ENCODE results near the gene TTBK1. TPM values are rescaled to one million over a fixed set of nuclear protein-coding genes. Genes with fewer than 3 reads are reported as not detected.

The TTBK1 gene
- total and polyA plus RNA-seq, 8 donors = 0.08 to 0.57 (median 0.16) TPM

- H3K4me1 ChIP-seq = peaks cover 0 to 5% (median 0%) of the 10 kb centered on the region in 3 donors
- intact Hi-C loops (cut with DNase I) = no loop called here
- no peaks in the 10 kb centered on the region for H3K27me3 ChIP-seq
- WGBS, 2 donors = 70 to 84% methylated on average over 3 of the region's 3 CpGs
- FAIRE-seq = no peak
- no peak for DNase-seq
- no peak for TF ChIP-seq CTCF (IDR thresholded peaks at IDR 0.05)
- no peak overlapping the region for H3K4me3 ChIP-seq
- H3K9me3 ChIP-seq = no peaks in the 10 kb centered on the region
- H3K27ac ChIP-seq = no peak overlapping the region
- ATAC-seq = no peak
- no peaks in the 10 kb centered on the region for H3K36me3 ChIP-seq
These were observed 68.4 kb downstream of the TTBK1 start for GRCh38 chr6:43311666-43312065.

- H3K27me3 ChIP-seq = no peaks in the 10 kb centered on the region
- WGBS, 2 donors = 91 to 96% methylated on average over 1 of the region's 1 CpG
- intact Hi-C loops (cut with DNase I) = no loop called here
- H3K9me3 ChIP-seq = no peaks in the 10 kb centered on the region
- no peak for TF ChIP-seq CTCF (IDR thresholded peaks at IDR 0.05)
- no peak for ATAC-seq
- no peak for FAIRE-seq
- no peak overlapping the region for H3K4me3 ChIP-seq
- no peak overlapping the region for H3K27ac ChIP-seq
- DNase-seq = no peak
- H3K4me1 ChIP-seq = peaks cover 0 to 2% (median 0%) of the 10 kb centered on the region in 3 donors
- H3K36me3 ChIP-seq = no peaks in the 10 kb centered on the region
These were observed 70.5 kb downstream of the TTBK1 start for GRCh38 chr6:43313813-43314212.

- FAIRE-seq (no peak), DNase-seq (no peak), ATAC-seq (no peak)
- 93 to 94% methylated on average over 2 of the region's 2 CpGs for WGBS, 2 donors
- H3K27ac ChIP-seq = no peak overlapping the region
- H3K4me1 ChIP-seq = no peaks in the 10 kb centered on the region
- intact Hi-C loops (cut with DNase I) = no loop called here
- no peak overlapping the region for H3K4me3 ChIP-seq
- no peak for TF ChIP-seq CTCF (IDR thresholded peaks at IDR 0.05)
- H3K9me3 ChIP-seq = no peaks in the 10 kb centered on the region
- H3K27me3 ChIP-seq = no peaks in the 10 kb centered on the region
- no peaks in the 10 kb centered on the region for H3K36me3 ChIP-seq
These were observed 74.7 kb downstream of the TTBK1 start for GRCh38 chr6:43318011-43318410.

GRCh38 chr6:43325876-43326275 is 82.6 kb downstream of the TTBK1 start:
- FAIRE-seq = no peak
- no peaks in the 10 kb centered on the region for H3K4me1 ChIP-seq
- 41 to 43% methylated on average over 1 of the region's 1 CpG for WGBS, 2 donors
- H3K27ac ChIP-seq = no peak overlapping the region
- ATAC-seq = no peak
- intact Hi-C loops (cut with DNase I) = no loop called here
- H3K9me3 ChIP-seq = no peaks in the 10 kb centered on the region
- DNase-seq = no peak
- no peak overlapping the region for H3K4me3 ChIP-seq
- no peaks in the 10 kb centered on the region for H3K27me3 ChIP-seq
- H3K36me3 ChIP-seq = no peaks in the 10 kb centered on the region
- TF ChIP-seq CTCF (IDR thresholded peaks at IDR 0.05) = no peak

GRCh38 chr6:43328528-43328927 is 85.2 kb downstream of the TTBK1 start:
- intact Hi-C loops (cut with DNase I) = no loop called here
- TF ChIP-seq CTCF (IDR thresholded peaks at IDR 0.05) = no peak

More at GRCh38 chr6:43328528-43328927, 85.2 kb downstream of the TTBK1 start:
- H3K9me3 ChIP-seq = no peaks in the 10 kb centered on the region
- H3K27ac ChIP-seq = peak overlapping the region in 2 of 4 donors; percentile 69 to 75
- H3K36me3 ChIP-seq = no peaks in the 10 kb centered on the region
- FAIRE-seq = no peak
- 20 to 21% methylated on average over 1 of the region's 1 CpG for WGBS, 2 donors
- ATAC-seq = peak; percentile 64 to 94 (median 82)
- peak in 2 of 6 donors; percentile 37 to 48 for DNase-seq
- H3K4me3 ChIP-seq = no peak overlapping the region
- H3K27me3 ChIP-seq = no peaks in the 10 kb centered on the region
- H3K4me1 ChIP-seq = no peaks in the 10 kb centered on the region

Measured in pancreas (tissue), 10 donors.